Choroid plexus epithelial cell (primary cell): Measurements from ENCODE around the gene RNF207.

Experiments
- DNase-seq: peaks from one replicate; pipeline ENCODE4 v3.0.0-alpha.2; 2010; ENCODE audit warnings: low read depth
- H3K4me3 ChIP-seq: 2 replicates; pipeline ENCODE4 v1.5.1; 2011; ENCODE audit warnings: low read depth, mild to moderate bottlenecking, control low read depth, low read length, moderate library complexity
- TF ChIP-seq, protein P1 (sequence below): conservative IDR thresholded peaks from 2 replicates; pipeline ENCODE4 v1.5.1; 2011; ENCODE audit warnings: low read depth, mild to moderate bottlenecking, control low read depth, inconsistent platforms, low read length, moderate library complexity

RNF207 gene

GRCh38 chr1:6200188-6200809, 5.6 kb upstream of the RNF207 start:
- DNase-seq = no peak
- TF ChIP-seq, protein P1, sequence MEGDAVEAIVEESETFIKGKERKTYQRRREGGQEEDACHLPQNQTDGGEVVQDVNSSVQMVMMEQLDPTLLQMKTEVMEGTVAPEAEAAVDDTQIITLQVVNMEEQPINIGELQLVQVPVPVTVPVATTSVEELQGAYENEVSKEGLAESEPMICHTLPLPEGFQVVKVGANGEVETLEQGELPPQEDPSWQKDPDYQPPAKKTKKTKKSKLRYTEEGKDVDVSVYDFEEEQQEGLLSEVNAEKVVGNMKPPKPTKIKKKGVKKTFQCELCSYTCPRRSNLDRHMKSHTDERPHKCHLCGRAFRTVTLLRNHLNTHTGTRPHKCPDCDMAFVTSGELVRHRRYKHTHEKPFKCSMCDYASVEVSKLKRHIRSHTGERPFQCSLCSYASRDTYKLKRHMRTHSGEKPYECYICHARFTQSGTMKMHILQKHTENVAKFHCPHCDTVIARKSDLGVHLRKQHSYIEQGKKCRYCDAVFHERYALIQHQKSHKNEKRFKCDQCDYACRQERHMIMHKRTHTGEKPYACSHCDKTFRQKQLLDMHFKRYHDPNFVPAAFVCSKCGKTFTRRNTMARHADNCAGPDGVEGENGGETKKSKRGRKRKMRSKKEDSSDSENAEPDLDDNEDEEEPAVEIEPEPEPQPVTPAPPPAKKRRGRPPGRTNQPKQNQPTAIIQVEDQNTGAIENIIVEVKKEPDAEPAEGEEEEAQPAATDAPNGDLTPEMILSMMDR = no peak
- H3K4me3 ChIP-seq = peak overlapping the region; percentile 99

- TF ChIP-seq, protein P1 = no peak
- no peak overlapping the region for H3K4me3 ChIP-seq
- no peak for DNase-seq
These were observed 3.7 kb upstream of the RNF207 start for GRCh38 chr1:6202256-6202655.

- no peak for DNase-seq
- TF ChIP-seq, protein P1 = no peak
- peak overlapping the region; percentile 77 for H3K4me3 ChIP-seq
These were observed 569 bp downstream of the RNF207 start for GRCh38 chr1:6206520-6206855.

DNA sequence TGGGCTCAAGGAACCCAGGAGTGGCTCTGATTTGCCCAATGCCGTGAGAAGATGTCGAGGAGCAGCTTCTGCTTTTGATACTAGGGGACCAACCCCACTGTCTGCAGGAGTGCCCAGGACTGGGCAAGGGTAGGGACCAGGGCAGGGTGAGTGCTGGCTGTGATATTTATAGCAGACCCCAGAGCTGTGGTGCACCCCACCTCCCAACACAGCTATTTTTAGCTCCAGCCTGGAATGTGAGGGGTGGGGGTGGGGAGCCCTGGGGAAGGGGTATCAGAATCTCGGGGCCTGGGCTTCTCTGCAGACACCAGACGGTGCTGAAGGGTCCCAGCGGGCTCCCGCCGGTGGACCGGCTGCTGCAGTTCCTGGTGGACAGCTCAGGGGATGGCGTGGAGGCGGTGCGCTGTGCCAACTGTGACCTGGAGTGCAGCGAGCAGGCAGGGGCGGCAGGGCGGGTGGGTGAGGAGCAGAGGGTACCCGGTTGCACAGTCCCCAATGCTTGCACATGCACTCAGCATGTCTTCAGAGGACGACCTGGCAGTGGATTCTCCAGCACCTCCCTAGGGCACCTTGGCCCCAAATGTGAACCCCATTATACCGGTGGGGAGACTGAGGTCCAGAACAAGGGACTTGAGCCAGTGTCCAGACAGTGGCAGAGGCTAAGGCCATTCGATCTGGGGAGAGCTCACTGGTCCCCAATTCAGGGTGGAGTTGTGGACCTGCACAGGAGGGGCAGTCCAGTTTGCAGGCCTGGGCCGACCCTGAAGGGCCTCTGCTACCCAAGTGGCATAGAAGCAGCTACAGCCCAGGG, 1.4 kb downstream of the RNF207 start:
- DNase-seq = no peak
- TF ChIP-seq, protein P1 = no peak
- peak overlapping the region; percentile 77 for H3K4me3 ChIP-seq

GRCh38 chr1:6207921-6208320, 2.0 kb downstream of the RNF207 start:
- H3K4me3 ChIP-seq = peak overlapping the region; percentile 6
- DNase-seq = no peak
- TF ChIP-seq, protein P1 = no peak

DNA sequence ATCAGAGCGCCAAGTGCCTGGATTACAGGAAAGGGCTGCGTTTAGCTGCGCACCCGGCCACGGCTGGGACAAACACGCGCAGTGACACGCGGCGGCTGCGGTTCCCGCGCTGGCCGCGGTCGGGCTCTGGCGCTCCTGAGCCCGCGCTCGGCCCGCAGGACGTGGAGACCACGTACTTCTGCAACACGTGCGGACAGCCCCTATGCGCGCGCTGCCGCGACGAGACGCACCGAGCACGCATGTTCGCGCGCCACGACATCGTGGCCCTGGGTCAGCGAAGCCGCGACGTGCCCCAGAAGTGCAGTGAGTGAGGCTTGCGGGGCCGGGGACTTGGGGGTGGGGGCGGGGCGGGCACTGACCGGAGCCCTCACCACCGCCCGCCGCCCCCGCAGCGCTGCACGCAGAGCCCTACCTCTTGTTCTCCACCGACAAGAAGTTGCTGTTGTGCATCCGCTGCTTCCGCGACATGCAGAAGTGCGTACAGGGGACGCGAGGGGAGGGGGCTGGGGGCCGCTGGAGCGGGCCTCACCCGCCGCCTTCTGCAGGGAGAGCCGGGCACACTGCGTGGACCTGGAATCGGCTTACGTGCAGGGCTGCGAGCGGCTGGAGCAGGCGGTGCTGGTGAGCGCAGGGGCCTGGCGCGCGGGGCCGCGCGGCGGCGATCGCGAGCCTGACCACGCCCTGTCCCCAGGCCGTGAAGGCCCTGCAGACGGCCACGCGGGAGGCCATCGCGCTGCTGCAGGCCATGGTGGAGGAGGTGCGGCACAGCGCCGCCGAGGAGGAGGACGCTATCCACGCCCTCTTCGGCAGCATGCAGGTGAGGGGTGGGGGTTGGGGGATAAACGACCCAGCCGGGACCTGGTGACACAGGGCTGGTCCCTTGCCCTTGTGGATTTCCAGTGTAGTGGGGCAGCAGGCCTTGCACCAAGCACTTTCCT, 3.1 kb downstream of the RNF207 start:
- peak; percentile 58 for DNase-seq
- TF ChIP-seq, protein P1 = peak; percentile 44
- peak overlapping the region; percentile 57 for H3K4me3 ChIP-seq
